OCI-LY1 (cell line): ENCODE measurements around the gene ARL6.

Experiments
- H2AFZ ChIP-seq: fragments of 200-600 bp; sonication (generic), shearing (Covaris generic); 2 replicates; pipeline ENCODE4 v1.6.0; 2014; ENCODE audit warnings: antibody characterized with exemption, mild to moderate bottlenecking, low read length
- H3F3A ChIP-seq: fragments of 200-600 bp; sonication (generic), shearing (Covaris generic); 2 replicates; pipeline ENCODE4 v1.6.0; 2014; ENCODE audit warnings: mild to moderate bottlenecking, antibody characterized with exemption, low read length, moderate library complexity; ENCODE audit not compliant: insufficient read depth
- H3K27ac ChIP-seq: fragments of 200-600 bp; sonication (generic); 2 replicates; pipeline ENCODE4 v1.5.1; 2014; ENCODE audit warnings: low read length, mixed run types, mild to moderate bottlenecking, low read depth; ENCODE audit not compliant: poor library complexity, severe bottlenecking
- H3K27me3 ChIP-seq: fragments of 200-600 bp; sonication (generic); 2 replicates; pipeline ENCODE4 v1.6.0; 2014; ENCODE audit warnings: antibody characterized with exemption, mild to moderate bottlenecking, low read length, moderate library complexity; ENCODE audit not compliant: insufficient read depth
- H3K36me3 ChIP-seq: fragments of 200-600 bp; sonication (generic); 2 replicates; pipeline ENCODE4 v1.6.1; 2014; ENCODE audit warnings: mild to moderate bottlenecking, antibody characterized with exemption, low read length, moderate library complexity, mixed read lengths; ENCODE audit not compliant: insufficient read depth
- H3K4me1 ChIP-seq: fragments of 200-600 bp; sonication (generic); 2 replicates; pipeline ENCODE4 v1.5.1; 2014; ENCODE audit warnings: mild to moderate bottlenecking, low read length, moderate library complexity; ENCODE audit not compliant: insufficient read depth, severe bottlenecking
- H3K4me2 ChIP-seq: fragments of 200-600 bp; sonication (generic), shearing (Covaris generic); 2 replicates; pipeline ENCODE4 v1.6.1; 2014; ENCODE audit warnings: low read length
- H3K4me3 ChIP-seq: fragments of 200-600 bp; sonication (generic); 2 replicates; pipeline ENCODE4 v1.5.1; 2014; ENCODE audit warnings: low read length, low read depth, mild to moderate bottlenecking, mixed read lengths; ENCODE audit not compliant: poor library complexity, severe bottlenecking
- H3K79me2 ChIP-seq: fragments of 200-600 bp; shearing (Covaris generic); 2 replicates; pipeline ENCODE4 v1.6.1; 2016; ENCODE audit warnings: mixed run types, low read length, mixed read lengths; ENCODE audit not compliant: insufficient read depth
- H3K9ac ChIP-seq: fragments of 200-600 bp; sonication (generic), shearing (Covaris generic); 2 replicates; pipeline ENCODE4 v1.6.1; 2014; ENCODE audit warnings: mild to moderate bottlenecking, low read length, mixed read lengths
- H3K9me2 ChIP-seq: fragments of 200-600 bp; sonication (generic), shearing (Covaris generic); 2 replicates; pipeline ENCODE4 v1.6.1; 2014; ENCODE audit warnings: low read depth, mild to moderate bottlenecking, low read length, mixed read lengths
- H3K9me3 ChIP-seq: fragments of 200-600 bp; shearing (Covaris generic); 2 replicates; pipeline ENCODE4 v1.6.1; 2014; ENCODE audit warnings: low read length, mixed read lengths
- H4K20me1 ChIP-seq: fragments of 200-600 bp; sonication (generic), shearing (Covaris generic); 2 replicates; pipeline ENCODE4 v1.6.0; 2016; ENCODE audit warnings: mild to moderate bottlenecking, low read length; ENCODE audit not compliant: insufficient read depth
- EZH2 ChIP-seq: fragments of 200-600 bp; sonication (generic), shearing (Covaris generic); IDR thresholded peaks from 2 replicates; pipeline ENCODE4 v1.8.0; 2017; ENCODE audit warnings: borderline replicate concordance, mixed run types, mild to moderate bottlenecking, antibody characterized with exemption, low read length, moderate library complexity, mixed read lengths
- TF ChIP-seq, protein P1 (sequence below): fragments of 200-600 bp; sonication (generic), shearing (Covaris generic); IDR thresholded peaks from 2 replicates; pipeline ENCODE4 v1.5.1; 2017; ENCODE audit warnings: mild to moderate bottlenecking, antibody characterized with exemption, low read length, moderate library complexity, mixed read lengths

The ARL6 gene

DNA sequence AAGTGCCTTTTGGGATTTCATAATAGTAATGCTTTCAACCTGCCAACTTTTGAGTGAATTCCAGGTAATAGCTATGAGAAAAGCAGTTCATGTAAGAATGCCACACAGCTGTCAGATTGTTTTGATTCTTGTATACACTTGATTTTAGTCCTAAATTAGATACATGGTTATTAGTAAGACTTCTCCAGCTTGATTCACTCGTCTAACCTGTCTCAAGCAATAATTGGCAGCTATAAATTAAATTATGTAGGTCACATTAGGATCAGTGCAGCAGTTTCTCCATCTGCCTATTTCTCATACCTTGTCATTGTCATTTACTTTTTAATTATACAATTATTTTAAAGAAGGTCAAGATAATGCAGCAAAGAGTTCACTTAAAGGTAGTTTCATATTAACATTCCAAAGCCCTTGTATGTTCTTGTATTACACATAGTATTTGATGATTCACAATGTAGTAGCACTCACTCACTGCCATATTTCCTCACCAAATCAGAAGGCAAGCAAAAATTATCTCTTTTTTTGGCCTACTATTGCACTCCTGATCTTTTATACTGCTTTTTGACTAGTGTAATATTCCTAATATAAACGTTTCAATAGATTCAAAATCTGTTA, 46.3 kb downstream of the ARL6 start:
- no peak overlapping the region for H3K4me2 ChIP-seq
- no peak overlapping the region for H3K4me3 ChIP-seq

DNA sequence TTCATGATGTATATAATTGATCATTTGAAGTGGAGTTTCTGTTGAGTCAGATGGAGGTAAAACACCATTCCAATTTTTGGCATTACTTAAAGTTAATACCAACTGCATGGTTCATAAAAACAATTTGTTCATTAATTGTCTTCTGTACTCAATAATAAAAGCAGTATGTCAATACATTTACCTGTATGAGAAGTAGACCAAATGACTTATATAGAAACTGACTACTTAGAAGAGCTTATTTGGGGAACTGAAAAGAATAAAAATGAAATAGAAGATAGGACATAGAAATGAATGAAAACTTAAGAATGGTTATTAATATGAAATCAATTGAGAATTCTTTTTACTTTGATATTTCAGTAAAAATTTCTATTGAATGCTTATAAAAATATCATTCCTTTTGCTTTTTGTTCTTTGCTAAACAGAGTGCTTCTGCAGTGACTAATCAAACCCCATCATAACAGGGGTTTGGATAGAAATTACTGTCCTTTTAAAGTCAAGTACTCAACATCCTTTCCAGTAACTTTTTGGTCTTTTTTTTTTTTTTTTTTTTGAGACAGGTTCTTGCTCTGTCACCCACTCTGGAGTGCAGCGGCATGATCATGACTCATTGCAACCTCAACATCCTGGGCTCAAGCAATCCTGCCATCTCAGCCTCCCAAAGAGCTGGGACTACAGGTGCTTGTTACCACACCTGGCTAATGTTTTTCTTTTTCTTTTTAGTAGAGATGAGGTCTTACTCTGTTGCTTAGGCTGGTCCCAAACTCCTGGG, 50.8 kb downstream of the ARL6 start:
- TF ChIP-seq, protein P1, sequence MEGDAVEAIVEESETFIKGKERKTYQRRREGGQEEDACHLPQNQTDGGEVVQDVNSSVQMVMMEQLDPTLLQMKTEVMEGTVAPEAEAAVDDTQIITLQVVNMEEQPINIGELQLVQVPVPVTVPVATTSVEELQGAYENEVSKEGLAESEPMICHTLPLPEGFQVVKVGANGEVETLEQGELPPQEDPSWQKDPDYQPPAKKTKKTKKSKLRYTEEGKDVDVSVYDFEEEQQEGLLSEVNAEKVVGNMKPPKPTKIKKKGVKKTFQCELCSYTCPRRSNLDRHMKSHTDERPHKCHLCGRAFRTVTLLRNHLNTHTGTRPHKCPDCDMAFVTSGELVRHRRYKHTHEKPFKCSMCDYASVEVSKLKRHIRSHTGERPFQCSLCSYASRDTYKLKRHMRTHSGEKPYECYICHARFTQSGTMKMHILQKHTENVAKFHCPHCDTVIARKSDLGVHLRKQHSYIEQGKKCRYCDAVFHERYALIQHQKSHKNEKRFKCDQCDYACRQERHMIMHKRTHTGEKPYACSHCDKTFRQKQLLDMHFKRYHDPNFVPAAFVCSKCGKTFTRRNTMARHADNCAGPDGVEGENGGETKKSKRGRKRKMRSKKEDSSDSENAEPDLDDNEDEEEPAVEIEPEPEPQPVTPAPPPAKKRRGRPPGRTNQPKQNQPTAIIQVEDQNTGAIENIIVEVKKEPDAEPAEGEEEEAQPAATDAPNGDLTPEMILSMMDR = no peak
- TF ChIP-seq EZH2 = no peak
- no peaks in the 10 kb centered on the region for H3K9me3 ChIP-seq
- H3F3A ChIP-seq = no peaks in the 10 kb centered on the region
- no peak overlapping the region for H2AFZ ChIP-seq
- no peak overlapping the region for H3K4me3 ChIP-seq
- H3K27ac ChIP-seq = no peak overlapping the region
- H3K27me3 ChIP-seq = no peaks in the 10 kb centered on the region
- no peaks in the 10 kb centered on the region for H3K79me2 ChIP-seq
- no peak overlapping the region for H3K9ac ChIP-seq
- no peaks in the 10 kb centered on the region for H3K4me1 ChIP-seq
- H3K36me3 ChIP-seq = no peaks in the 10 kb centered on the region
- H3K9me2 ChIP-seq = no peaks in the 10 kb centered on the region
- H3K4me2 ChIP-seq = no peak overlapping the region
- H4K20me1 ChIP-seq = no peaks in the 10 kb centered on the region

More for the DNA sequence above, 46.3 kb downstream of the ARL6 start:
- Histone ChIP-seq H3K4me1 (no peaks in the 10 kb centered on the region), H3K27me3 (no peaks in the 10 kb centered on the region), H3K9ac (no peak overlapping the region), H3K9me3 (no peaks in the 10 kb centered on the region), H3F3A (no peaks in the 10 kb centered on the region), H3K9me2 (no peaks in the 10 kb centered on the region), H3K36me3 (no peaks in the 10 kb centered on the region), H4K20me1 (no peaks in the 10 kb centered on the region), H2AFZ (no peak overlapping the region), H3K27ac (no peak overlapping the region), H3K79me2 (no peaks in the 10 kb centered on the region)
- TF ChIP-seq, protein P1 = no peak
- no peak for TF ChIP-seq EZH2

DNA sequence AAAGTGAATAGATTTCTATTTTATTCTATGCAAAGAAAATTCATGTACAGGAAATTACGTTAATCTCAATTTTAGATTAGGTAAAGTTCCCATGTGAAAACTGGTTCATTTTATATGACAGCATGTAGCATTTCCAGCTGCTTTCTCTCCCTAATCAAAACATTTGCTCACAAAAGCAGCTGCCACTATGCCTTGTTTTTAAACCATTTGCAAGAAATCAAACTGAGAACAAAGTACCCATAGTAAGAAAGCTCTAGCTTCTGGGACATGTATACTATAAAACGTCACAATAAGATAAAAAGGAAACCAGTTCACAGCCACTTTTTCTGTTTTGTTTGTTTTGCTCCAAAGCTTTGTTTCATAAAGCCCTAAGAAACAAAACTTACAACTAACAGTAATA, 52.3 kb downstream of the ARL6 start:
- Histone ChIP-seq H3K27me3 (no peaks in the 10 kb centered on the region), H3K36me3 (no peaks in the 10 kb centered on the region)

More for the DNA sequence above, 52.3 kb downstream of the ARL6 start:
- no peak for TF ChIP-seq EZH2
- TF ChIP-seq, protein P1 = no peak
- no peaks in the 10 kb centered on the region for H3K9me2 ChIP-seq
- no peak overlapping the region for H3K27ac ChIP-seq
- H3F3A ChIP-seq = no peaks in the 10 kb centered on the region
- no peak overlapping the region for H3K4me2 ChIP-seq
- H4K20me1 ChIP-seq = no peaks in the 10 kb centered on the region
- no peak overlapping the region for H3K4me3 ChIP-seq
- no peaks in the 10 kb centered on the region for H3K79me2 ChIP-seq
- H3K9ac ChIP-seq = no peak overlapping the region
- peaks cover 7% of the 10 kb centered on the region for H3K4me1 ChIP-seq
- H2AFZ ChIP-seq = no peak overlapping the region
- no peaks in the 10 kb centered on the region for H3K9me3 ChIP-seq
